ENCODE data around the gene DPP10. TPM values are rescaled to one million over a fixed set of nuclear protein-coding genes. Genes with fewer than 3 reads are reported as not detected.
A peak's percentile ranks its signal among the peaks of the same experiment; 100 is the strongest.

The DPP10 gene
- total RNA-seq: 0.11 TPM in 1 of 2 replicates, not detected in the other

GRCh38 chr2:114442510-114442909 lies at the start of gene DPP10:
Gene DPP10, plus strand, starts transcription at chr2:114442641.

Small RNA genes within 50 kb of the gene (small RNA-seq; reads per million reads assigned to genes)
- 2.7 reads per million, percentile 84 among the genes with 10 or more reads in this experiment for gene RNU2-41P
